PC-9 (cell line): Measurements from ENCODE around the gene MTX2. TPM values are rescaled to one million over a fixed set of nuclear protein-coding genes. Genes with fewer than 3 reads are reported as not detected.

Experiments
- BruUV-seq: library from RNA; stranded (reverse); fragments of 400-500 nt; replicated peaks from 2 replicates; lab custom pipeline; 2021; lab: Mats Ljungman, UMichigan
- CTCF ChIA-PET: fragments of 300-600 bp; sonication (Branson Sonifier 250); formaldehyde crosslinking; loops from one replicate; lab custom pipeline; 2022; ENCODE audit warnings: antibody characterized with exemption; lab: Charles Lee
- POLR2A ChIA-PET: fragments of 300-600 bp; sonication (Branson Sonifier 250); formaldehyde crosslinking; loops from one replicate; lab custom pipeline; 2022; ENCODE audit warnings: antibody characterized with exemption; ENCODE audit not compliant: unreplicated experiment; lab: Charles Lee
- DNase-seq, 2 experiments: peaks; one replicate each; pipeline versions ENCODE4 v3.0.0 to v3.0.0-alpha.2; 2015 to 2022; ENCODE audit warnings: mixed read lengths in 1 of 2
- H2AFZ ChIP-seq: fragments of 200-600 bp; sonication (generic); 2 replicates; pipeline ENCODE4 v1.8.1; 2017; ENCODE audit warnings: antibody characterized with exemption
- H3F3A ChIP-seq: fragments of 200-600 bp; sonication (generic); 2 replicates; pipeline ENCODE4 v1.8.1; 2017; ENCODE audit warnings: antibody characterized with exemption, mild to moderate bottlenecking, low read depth; ENCODE audit not compliant: insufficient read depth
- H3K27ac ChIP-seq: fragments of 200-600 bp; sonication (generic); 2 replicates; pipeline ENCODE4 v1.6.1; 2016; ENCODE audit warnings: mixed run types
- H3K27me3 ChIP-seq: fragments of 200-600 bp; sonication (generic); 2 replicates; pipeline ENCODE4 v1.6.1; 2016; ENCODE audit warnings: low read depth, mixed run types; ENCODE audit not compliant: insufficient read depth
- H3K36me3 ChIP-seq: fragments of 200-600 bp; sonication (generic); 2 replicates; pipeline ENCODE4 v1.6.1; 2016; ENCODE audit warnings: low read depth, mixed run types
- H3K4me1 ChIP-seq: fragments of 200-600 bp; sonication (generic); replicated peaks from 2 replicates; pipeline ENCODE4 v1.6.1; 2016; ENCODE audit warnings: mixed run types; ENCODE audit not compliant: insufficient read depth
- H3K4me2 ChIP-seq: fragments of 200-600 bp; sonication (generic); 2 replicates; pipeline ENCODE4 v1.6.1; 2017; ENCODE audit warnings: mixed run types
- H3K4me3 ChIP-seq: fragments of 200-600 bp; sonication (generic); 2 replicates; pipeline ENCODE4 v1.6.1; 2016; ENCODE audit warnings: mixed run types
- H3K79me2 ChIP-seq: fragments of 200-600 bp; sonication (generic); 2 replicates; pipeline ENCODE4 v1.6.1; 2017; ENCODE audit warnings: low read depth, mixed run types
- H3K9me2 ChIP-seq: fragments of 200-600 bp; sonication (generic); 2 replicates; pipeline ENCODE4 v1.8.1; 2017; ENCODE audit warnings: mild to moderate bottlenecking; ENCODE audit not compliant: insufficient read depth
- H3K9me3 ChIP-seq: fragments of 200-600 bp; sonication (generic); 2 replicates; pipeline ENCODE4 v1.8.1; 2016; ENCODE audit warnings: low read depth; ENCODE audit not compliant: insufficient read depth
- H4K20me1 ChIP-seq: fragments of 200-600 bp; sonication (generic); 2 replicates; pipeline ENCODE4 v1.8.1; 2017; ENCODE audit not compliant: insufficient read depth
- CTCF ChIP-seq: fragments of 200-600 bp; sonication (generic); conservative IDR thresholded peaks from 2 replicates; pipeline ENCODE4 v1.6.1; 2017; ENCODE audit warnings: mixed run types, antibody characterized with exemption, mild to moderate bottlenecking, moderate library complexity
- EZH2 ChIP-seq: fragments of 200-600 bp; sonication (generic); IDR thresholded peaks from 2 replicates; pipeline ENCODE4 v1.8.0; 2017; ENCODE audit warnings: antibody characterized with exemption, low read depth
- intact Hi-C: fragments of 100-400 bp; cut with micrococcal nuclease; formaldehyde crosslinking; loops from one replicate; pipeline ENCODE4 v1.10.0; 2022; ENCODE audit not compliant: unreplicated experiment
- total RNA-seq: library from RNA; stranded (reverse); gene quantifications from 2 replicates; pipeline ENCODE4 v1.2.3, GENCODE V29; 2021

MTX2 gene
- total RNA-seq, 1 experiment from 2014 or later = 53.9 TPM

- ChIA-PET POLR2A (no interaction called here), CTCF (no interaction called here)
- H3K4me2 ChIP-seq = no peak overlapping the region
- no peaks in the 10 kb centered on the region for H3K9me2 ChIP-seq
- DNase-seq = no peak
- no TSS peak for BruUV-seq
- H4K20me1 ChIP-seq = peaks cover 56% of the 10 kb centered on the region
- H3K4me3 ChIP-seq = no peak overlapping the region
- no peaks in the 10 kb centered on the region for H3K36me3 ChIP-seq
- H3K79me2 ChIP-seq = peaks cover 96% of the 10 kb centered on the region
- H3K9me3 ChIP-seq = no peaks in the 10 kb centered on the region
- H3K4me1 ChIP-seq = no peaks in the 10 kb centered on the region
- no peak for TF ChIP-seq CTCF
- TF ChIP-seq EZH2 = no peak
- no peak overlapping the region for H3K27ac ChIP-seq
- intact Hi-C loops = no loop called here
- H3F3A ChIP-seq = no peaks in the 10 kb centered on the region; the same call in 1 of the 2 replicates
- no peaks in the 10 kb centered on the region for H3K27me3 ChIP-seq
- no peak overlapping the region for H2AFZ ChIP-seq
Observed at GRCh38 chr2:176283291-176284068, 14.2 kb downstream of the MTX2 start.

- no peak for DNase-seq
- Histone ChIP-seq H4K20me1 (peaks cover 58% of the 10 kb centered on the region), H3K36me3 (no peaks in the 10 kb centered on the region), H3K9me2 (no peaks in the 10 kb centered on the region), H3K27me3 (no peaks in the 10 kb centered on the region), H3K27ac (no peak overlapping the region), H3K9me3 (no peaks in the 10 kb centered on the region), H3K4me3 (no peak overlapping the region), H3F3A (no peaks in the 10 kb centered on the region; the same call in 1 of the 2 replicates), H3K4me1 (no peaks in the 10 kb centered on the region), H3K79me2 (peaks cover 95% of the 10 kb centered on the region), H2AFZ (no peak overlapping the region), H3K4me2 (no peak overlapping the region)
- no peak for TF ChIP-seq EZH2
- TF ChIP-seq CTCF = no peak
- ChIA-PET POLR2A (no interaction called here), CTCF (interaction anchor here (0.7 kb wide), 1 partner anchor 23 kb away, joined by 3 read pairs; no protein-coding TSS in a partner anchor)
- intact Hi-C loops = no loop called here
- no TSS peak for BruUV-seq
Observed at GRCh38 chr2:176284461-176285049, 15.3 kb downstream of the MTX2 start.

- no peak overlapping the region for H2AFZ ChIP-seq
- no peaks in the 10 kb centered on the region for H3F3A ChIP-seq
- ChIA-PET POLR2A (no interaction called here), CTCF (interaction anchor here (0.7 kb wide), 1 partner anchor 23 kb away, joined by 3 read pairs; no protein-coding TSS in a partner anchor)
- no peak for DNase-seq
- peaks cover 61% of the 10 kb centered on the region for H4K20me1 ChIP-seq
- BruUV-seq = no TSS peak
- TF ChIP-seq EZH2 = no peak
- no peak; the same call in 1 of the 2 replicates for TF ChIP-seq CTCF
- H3K4me3 ChIP-seq = no peak overlapping the region
- no peak overlapping the region for H3K27ac ChIP-seq
- no peaks in the 10 kb centered on the region for H3K9me3 ChIP-seq
- no peaks in the 10 kb centered on the region for H3K4me1 ChIP-seq
- H3K27me3 ChIP-seq = no peaks in the 10 kb centered on the region
- intact Hi-C loops = no loop called here
- no peaks in the 10 kb centered on the region for H3K9me2 ChIP-seq
- H3K79me2 ChIP-seq = peaks cover 97% of the 10 kb centered on the region
- no peak overlapping the region for H3K4me2 ChIP-seq
- no peaks in the 10 kb centered on the region for H3K36me3 ChIP-seq
Observed at GRCh38 chr2:176285321-176285720, 16.1 kb downstream of the MTX2 start.
